GM23338 (cell line): ENCODE results near the gene PRUNE2. TPM values are rescaled to one million over a fixed set of nuclear protein-coding genes. Genes with fewer than 3 reads are reported as not detected.

Source experiments
- ATAC-seq: fragments of 200-7000 bp; cut with Tn5 transposase; 3 replicates; pipeline ENCODE4 v1.9.1; 2020
- DNase-seq: peaks from one replicate; pipeline ENCODE4 v3.0.0-alpha.2; 2015; ENCODE audit warnings: low spot score
- H2AFZ ChIP-seq: fragments of 200-600 bp; sonication (generic); 2 replicates; pipeline ENCODE4 v1.8.0; 2016; ENCODE audit warnings: antibody characterized with exemption, mild to moderate bottlenecking, moderate library complexity
- H3F3A ChIP-seq: fragments of 200-600 bp; sonication (generic); replicated peaks from 2 replicates; pipeline ENCODE4 v1.8.0; 2017; ENCODE audit warnings: antibody characterized with exemption, mixed run types, low read depth
- H3K27ac ChIP-seq: fragments of 200-600 bp; sonication (generic); 2 replicates; pipeline ENCODE4 v1.6.1; 2016; ENCODE audit warnings: low read depth
- H3K27me3 ChIP-seq: fragments of 200-600 bp; sonication (generic); 2 replicates; pipeline ENCODE4 v1.8.0; 2016; ENCODE audit warnings: mild to moderate bottlenecking, mixed run types, moderate library complexity; ENCODE audit not compliant: insufficient read depth
- H3K36me3 ChIP-seq: fragments of 200-600 bp; sonication (generic); 2 replicates; pipeline ENCODE4 v1.8.0; 2016; ENCODE audit warnings: mild to moderate bottlenecking; ENCODE audit not compliant: insufficient read depth
- H3K4me1 ChIP-seq: fragments of 200-600 bp; sonication (generic); 2 replicates; pipeline ENCODE4 v1.8.0; 2016; ENCODE audit warnings: mild to moderate bottlenecking, moderate library complexity; ENCODE audit not compliant: insufficient read depth
- H3K4me2 ChIP-seq: fragments of 200-600 bp; sonication (generic); 2 replicates; pipeline ENCODE4 v1.7.1; 2017; ENCODE audit warnings: mixed run types
- H3K4me3 ChIP-seq: fragments of 200-600 bp; sonication (generic); 2 replicates; pipeline ENCODE4 v1.6.1; 2016; ENCODE audit warnings: mixed run types
- H3K79me2 ChIP-seq: fragments of 200-600 bp; sonication (generic); replicated peaks from 2 replicates; pipeline ENCODE4 v1.8.0; 2017; ENCODE audit warnings: mild to moderate bottlenecking; ENCODE audit not compliant: insufficient read depth
- H3K9me2 ChIP-seq: fragments of 200-600 bp; sonication (generic); 2 replicates; pipeline ENCODE4 v1.8.0; 2017; ENCODE audit not compliant: insufficient read depth
- H4K20me1 ChIP-seq: fragments of 200-600 bp; sonication (generic); replicated peaks from 2 replicates; pipeline ENCODE4 v1.8.0; 2017; ENCODE audit warnings: mild to moderate bottlenecking; ENCODE audit not compliant: insufficient read depth
- H3K27ac Mint-ChIP-seq: 2 replicates; pipeline ENCODE4 v1.8.0; 2020; ENCODE audit warnings: inconsistent platforms, mild to moderate bottlenecking, moderate library complexity, mixed read lengths
- H3K27me3 Mint-ChIP-seq: 3 replicates; pipeline ENCODE4 v1.8.0; 2022; ENCODE audit warnings: low read depth, mild to moderate bottlenecking, moderate library complexity, mixed read lengths, inconsistent platforms; ENCODE audit not compliant: insufficient read depth, poor library complexity
- H3K36me3 Mint-ChIP-seq: 3 replicates; pipeline ENCODE4 v1.8.0; 2021; ENCODE audit warnings: low read depth, mild to moderate bottlenecking, inconsistent platforms, moderate library complexity, mixed read lengths
- H3K4me1 Mint-ChIP-seq: 3 replicates; pipeline ENCODE4 v1.8.0; 2020; ENCODE audit warnings: mild to moderate bottlenecking, inconsistent platforms, mixed read lengths
- H3K4me3 Mint-ChIP-seq: 3 replicates; pipeline ENCODE4 v1.8.0; 2021; ENCODE audit warnings: moderate library complexity, mild to moderate bottlenecking, inconsistent platforms, mixed read lengths
- H3K9me3 Mint-ChIP-seq: 3 replicates; pipeline ENCODE4 v1.8.0; 2020; ENCODE audit warnings: moderate library complexity, mild to moderate bottlenecking, inconsistent platforms, mixed read lengths
- CREB1 ChIP-seq: fragments of 250-450 bp; sonication (Bioruptor Pico); IDR thresholded peaks from 2 replicates; pipeline ENCODE4 v1.5.0; 2020; ENCODE audit warnings: low read depth, mild to moderate bottlenecking, moderate library complexity
- EZH2 ChIP-seq: fragments of 200-600 bp; sonication (generic); IDR thresholded peaks from one replicate; pipeline ENCODE4 v1.8.0; 2017; ENCODE audit warnings: antibody characterized with exemption, mild to moderate bottlenecking, low read depth; ENCODE audit not compliant: unreplicated experiment
- EZH2phosphoT487 ChIP-seq: fragments of 200-600 bp; sonication (generic); IDR thresholded peaks from one replicate; pipeline ENCODE4 v1.8.1; 2018; ENCODE audit warnings: antibody characterized with exemption; ENCODE audit not compliant: unreplicated experiment
- JUNB ChIP-seq: IDR thresholded peaks from one replicate; pipeline ENCODE4 v1.6.1; 2016; ENCODE audit warnings: antibody characterized with exemption; ENCODE audit not compliant: unreplicated experiment
- NANOG ChIP-seq: IDR thresholded peaks from 2 replicates; pipeline ENCODE4 v1.6.1; 2016; ENCODE audit warnings: antibody characterized with exemption, borderline replicate concordance
- POLR2AphosphoS5 ChIP-seq: IDR thresholded peaks from 2 replicates; pipeline ENCODE4 v1.6.1; 2016; ENCODE audit warnings: antibody characterized with exemption, low read depth
- REST ChIP-seq: IDR thresholded peaks from one replicate; pipeline ENCODE4 v1.6.1; 2018; ENCODE audit warnings: antibody characterized with exemption; ENCODE audit not compliant: unreplicated experiment
- STAT1 ChIP-seq: IDR thresholded peaks from one replicate; pipeline ENCODE4 v1.6.1; 2016; ENCODE audit warnings: antibody characterized with exemption; ENCODE audit not compliant: unreplicated experiment
- ZNF114 ChIP-seq: fragments of 250-450 bp; sonication (Bioruptor Pico); IDR thresholded peaks from 2 replicates; pipeline ENCODE4 v1.5.0; 2020; ENCODE audit warnings: mild to moderate bottlenecking, moderate library complexity
- ZNF462 ChIP-seq: fragments of 250-450 bp; sonication (Bioruptor Pico); IDR thresholded peaks from 2 replicates; pipeline ENCODE4 v1.5.0; 2020; ENCODE audit warnings: mild to moderate bottlenecking, moderate library complexity
- polyA plus RNA-seq: library from polyadenylated mRNA; unstranded; fragments of >200 nt; fragmentation: Nextera tagmentation; extraction: Ambion mirVana; gene quantifications from 2 replicates; pipeline ENCODE4 v1.2.1, GENCODE V29; 2016
- total RNA-seq: library from RNA; depleted of rRNA; stranded (reverse); fragments of >200 nt; shearing (Covaris generic); gene quantifications from 2 replicates; pipeline ENCODE4 v1.2.3, GENCODE V29; 2014
- TF ChIP-seq, protein P1 (sequence below), 2 experiments: fragments of 200-600 bp in 1 of 2; sonication (generic) in 1 of 2; conservative IDR thresholded peaks; 2 replicates each; pipeline versions ENCODE4 v1.5.1 to v1.6.1; 2016 to 2017; ENCODE audit warnings: antibody characterized with exemption in 2 of 2, low read depth in 2 of 2, mild to moderate bottlenecking in 2 of 2, moderate library complexity in 1 of 2

Gene PRUNE2
- total and polyA plus RNA-seq, 2 experiments from 2014 or later: 10.6 to 26.5 TPM

- TF ChIP-seq ZNF462: no peak
- TF ChIP-seq POLR2AphosphoS5: no peak
- no peak for TF ChIP-seq ZNF114
Observed at GRCh38 chr9:76887951-76888350, 18.0 kb downstream of the PRUNE2 start (continued).

DNA sequence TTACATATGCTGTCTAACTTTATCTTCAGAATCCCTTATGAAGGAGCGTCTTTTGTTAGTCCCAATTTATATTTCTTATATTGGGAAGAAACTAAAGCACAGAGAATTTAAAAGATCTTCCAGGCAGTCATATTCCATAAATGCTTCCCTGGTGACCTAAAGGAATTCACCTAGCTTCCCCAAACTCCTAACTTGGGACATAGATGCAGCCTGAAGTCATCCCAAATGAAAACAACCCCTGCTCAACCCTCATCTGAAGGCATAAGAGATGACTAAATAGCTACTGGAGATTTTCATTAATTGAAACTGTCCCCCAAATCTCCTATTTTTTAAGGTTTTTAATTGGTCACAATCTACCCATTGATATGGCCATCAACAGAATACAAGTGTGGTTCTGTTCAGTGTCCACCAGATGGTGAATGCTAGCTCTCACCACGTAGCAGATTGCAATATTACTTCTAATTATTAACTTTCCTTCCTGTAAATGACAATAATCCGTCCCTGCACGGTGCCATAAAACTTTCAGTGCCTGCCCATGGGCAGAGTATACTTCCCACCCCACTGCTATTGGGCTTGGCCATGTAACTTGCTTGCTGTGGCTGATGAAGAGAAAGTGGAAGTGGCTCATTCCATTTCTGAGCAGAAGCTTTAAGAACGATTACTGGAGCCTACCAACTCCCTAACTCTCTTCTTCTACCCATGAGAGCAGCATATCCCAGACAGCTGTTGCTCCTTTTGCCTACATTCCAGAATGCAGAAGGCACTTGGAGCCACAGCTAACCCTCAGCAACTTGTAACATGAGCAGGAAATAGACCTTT, 18.7 kb downstream of the PRUNE2 start:
- Histone ChIP-seq H3K4me2 (peak overlapping the region; percentile 70), H3K9me2 (no peaks in the 10 kb centered on the region), H3F3A (no peaks in the 10 kb centered on the region), H3K27ac (peak overlapping the region; percentile 86), H2AFZ (no peak overlapping the region; the same call in 1 of the 2 replicates), H3K4me1 (peaks cover 47% of the 10 kb centered on the region), H3K79me2 (no peaks in the 10 kb centered on the region; the same call in none of the 2 replicates), H3K36me3 (no peaks in the 10 kb centered on the region), H3K4me3 (no peak overlapping the region), H3K27me3 (no peaks in the 10 kb centered on the region), H4K20me1 (no peaks in the 10 kb centered on the region)
- Mint-ChIP-seq H3K27me3 (peaks cover 2% of the 10 kb centered on the region), H3K4me3 (no peak overlapping the region), H3K27ac (peak overlapping the region; percentile 72), H3K36me3 (no peaks in the 10 kb centered on the region), H3K4me1 (peaks cover 40% of the 10 kb centered on the region), H3K9me3 (no peaks in the 10 kb centered on the region)
- ATAC-seq (no peak), DNase-seq (no peak)
- TF ChIP-seq, protein P1, sequence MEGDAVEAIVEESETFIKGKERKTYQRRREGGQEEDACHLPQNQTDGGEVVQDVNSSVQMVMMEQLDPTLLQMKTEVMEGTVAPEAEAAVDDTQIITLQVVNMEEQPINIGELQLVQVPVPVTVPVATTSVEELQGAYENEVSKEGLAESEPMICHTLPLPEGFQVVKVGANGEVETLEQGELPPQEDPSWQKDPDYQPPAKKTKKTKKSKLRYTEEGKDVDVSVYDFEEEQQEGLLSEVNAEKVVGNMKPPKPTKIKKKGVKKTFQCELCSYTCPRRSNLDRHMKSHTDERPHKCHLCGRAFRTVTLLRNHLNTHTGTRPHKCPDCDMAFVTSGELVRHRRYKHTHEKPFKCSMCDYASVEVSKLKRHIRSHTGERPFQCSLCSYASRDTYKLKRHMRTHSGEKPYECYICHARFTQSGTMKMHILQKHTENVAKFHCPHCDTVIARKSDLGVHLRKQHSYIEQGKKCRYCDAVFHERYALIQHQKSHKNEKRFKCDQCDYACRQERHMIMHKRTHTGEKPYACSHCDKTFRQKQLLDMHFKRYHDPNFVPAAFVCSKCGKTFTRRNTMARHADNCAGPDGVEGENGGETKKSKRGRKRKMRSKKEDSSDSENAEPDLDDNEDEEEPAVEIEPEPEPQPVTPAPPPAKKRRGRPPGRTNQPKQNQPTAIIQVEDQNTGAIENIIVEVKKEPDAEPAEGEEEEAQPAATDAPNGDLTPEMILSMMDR (conservative IDR thresholded peaks at IDR 0.05; ENCODE audit: low read depth in 2 of 2): no peak
- no peak for TF ChIP-seq REST
- no peak for TF ChIP-seq ZNF114
- TF ChIP-seq EZH2: no peak
- TF ChIP-seq JUNB: no peak
- TF ChIP-seq EZH2phosphoT487: no peak
- TF ChIP-seq NANOG: no peak
- no peak for TF ChIP-seq CREB1 (CRISPR knock-in tag)
- TF ChIP-seq POLR2AphosphoS5: no peak
- no peak for TF ChIP-seq STAT1
